Inflammatory macrophage (primary cell): ENCODE results near the gene ZIC1.

ENCODE experiments used
- DNase-seq, 2 donors: peaks; one replicate each; pipeline ENCODE4 v3.0.0-alpha.2; 2020 to 2022

The ZIC1 gene

GRCh38 chr3:147380387-147380951 lies 28.7 kb upstream of the ZIC1 start:
- DNase-seq = no peak

DNA sequence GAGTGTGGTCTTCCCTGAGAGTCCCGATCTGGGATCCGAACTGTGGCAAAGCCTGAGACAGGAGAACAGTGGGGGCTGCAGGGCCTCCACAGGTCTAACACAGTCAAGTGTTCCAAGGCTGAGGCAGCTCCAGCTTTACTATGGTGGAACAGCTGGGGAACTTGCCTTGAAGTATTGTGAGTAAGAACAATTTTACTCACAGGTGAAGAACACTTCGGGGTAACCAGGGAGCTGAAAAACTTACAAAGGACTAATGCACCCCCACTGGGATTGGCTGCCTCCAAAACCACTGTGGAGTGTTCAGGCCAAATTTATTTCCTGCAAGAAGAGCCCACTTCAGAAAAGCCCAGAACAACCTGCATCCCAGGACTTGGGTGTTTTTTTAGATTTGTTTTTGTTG lies 28.2 kb upstream of the ZIC1 start:
- no peak for DNase-seq

GRCh38 chr3:147381596-147381995 lies 27.6 kb upstream of the ZIC1 start:
- DNase-seq = no peak

DNA sequence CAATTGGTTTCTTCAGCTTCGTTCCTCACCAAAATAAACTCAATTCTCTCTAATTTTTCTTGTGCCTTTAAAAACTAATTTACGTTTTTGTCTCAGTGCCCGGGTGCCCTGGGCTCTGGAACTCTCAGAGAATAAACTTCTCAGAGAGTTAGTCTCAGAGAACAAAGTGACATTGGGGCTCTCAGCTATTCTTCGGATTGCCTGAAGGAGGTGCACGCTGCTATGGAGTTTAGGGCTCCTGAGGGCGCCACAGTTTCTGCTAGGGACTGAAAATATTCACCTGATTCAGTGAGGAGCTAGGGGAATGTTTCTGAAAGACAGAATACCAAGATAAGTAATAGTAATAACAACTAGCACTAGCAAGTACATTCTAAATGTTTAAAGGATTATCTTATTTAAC lies 25.5 kb upstream of the ZIC1 start:
- no peak for DNase-seq

- no peak for DNase-seq
Measured at GRCh38 chr3:147384210-147385058, 24.7 kb upstream of the ZIC1 start.

DNA sequence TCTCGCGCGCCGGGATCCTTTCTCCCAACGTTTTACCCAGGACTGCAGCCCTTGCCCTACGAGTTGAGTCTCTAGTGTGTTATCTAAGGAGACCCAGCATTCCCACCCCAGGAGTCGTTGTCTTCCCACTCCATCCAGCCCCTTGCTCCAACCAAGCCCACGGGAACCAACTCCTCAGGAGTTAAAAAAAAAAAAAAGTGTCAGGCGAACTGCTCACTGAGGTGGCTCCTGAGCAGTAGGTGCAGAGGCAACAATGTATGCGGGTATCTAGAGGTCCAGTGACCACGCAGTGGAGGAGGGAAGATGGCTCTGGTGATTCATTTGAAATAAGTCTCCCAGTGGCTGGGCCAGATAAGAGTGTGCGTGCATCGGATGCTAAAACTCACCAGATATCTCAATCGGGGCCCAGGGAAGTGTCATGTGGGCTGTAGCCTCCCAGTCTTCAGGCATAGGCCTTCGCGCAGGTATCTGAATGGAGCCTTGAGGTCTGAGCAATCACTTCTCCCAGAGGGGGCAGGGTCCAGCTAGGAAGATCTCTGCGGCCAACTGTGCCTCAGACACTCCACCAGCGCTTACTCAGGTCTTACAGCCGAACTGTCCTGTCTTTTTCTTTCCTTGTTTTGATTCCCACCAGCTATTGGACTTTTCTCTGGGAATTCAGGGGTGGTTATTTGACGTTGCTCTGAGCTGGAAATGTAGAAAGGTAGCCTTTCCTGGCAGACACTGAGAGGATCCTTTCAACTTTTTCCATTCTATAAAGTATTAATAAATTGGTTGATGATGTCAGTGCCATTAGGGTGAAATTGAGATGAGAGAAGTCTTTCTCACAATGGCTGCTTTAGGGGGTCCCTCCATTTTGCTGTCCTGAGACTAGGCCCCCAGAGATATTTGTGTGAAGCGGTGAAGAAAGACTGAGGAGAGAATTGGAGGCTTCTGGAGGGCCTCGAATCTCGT lies 23.8 kb upstream of the ZIC1 start:
- no peak for DNase-seq

DNA sequence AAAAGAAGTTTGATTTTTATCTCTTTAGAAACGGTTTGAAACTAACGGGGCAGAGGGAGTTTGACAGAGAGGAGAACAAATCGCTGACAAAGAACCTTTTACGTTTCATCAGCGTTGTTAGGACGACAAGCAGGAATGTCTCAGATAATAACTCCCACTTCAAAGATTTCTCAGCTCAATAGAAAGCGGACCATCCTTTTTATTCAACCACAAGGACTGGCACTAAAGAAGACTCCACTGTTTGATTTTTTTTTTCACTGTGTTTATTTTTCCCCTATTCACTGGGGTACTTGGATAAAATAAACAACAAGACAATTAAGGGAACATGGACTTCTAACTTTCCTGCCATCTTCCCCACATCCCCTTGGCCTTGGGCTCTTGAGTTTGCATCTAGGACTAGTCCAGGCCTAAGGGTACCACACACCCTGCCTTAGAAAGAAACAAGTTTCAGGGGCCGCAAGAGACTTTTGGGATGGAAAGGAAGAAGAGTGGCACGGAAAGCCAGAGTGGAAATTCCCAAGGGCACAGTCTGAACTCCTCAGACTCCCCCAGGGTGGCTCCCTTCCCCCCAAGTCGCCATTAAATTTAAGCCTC lies 21.8 kb upstream of the ZIC1 start:
- no peak for DNase-seq

GRCh38 chr3:147387885-147388699 lies 21.1 kb upstream of the ZIC1 start:
- no peak for DNase-seq

DNA sequence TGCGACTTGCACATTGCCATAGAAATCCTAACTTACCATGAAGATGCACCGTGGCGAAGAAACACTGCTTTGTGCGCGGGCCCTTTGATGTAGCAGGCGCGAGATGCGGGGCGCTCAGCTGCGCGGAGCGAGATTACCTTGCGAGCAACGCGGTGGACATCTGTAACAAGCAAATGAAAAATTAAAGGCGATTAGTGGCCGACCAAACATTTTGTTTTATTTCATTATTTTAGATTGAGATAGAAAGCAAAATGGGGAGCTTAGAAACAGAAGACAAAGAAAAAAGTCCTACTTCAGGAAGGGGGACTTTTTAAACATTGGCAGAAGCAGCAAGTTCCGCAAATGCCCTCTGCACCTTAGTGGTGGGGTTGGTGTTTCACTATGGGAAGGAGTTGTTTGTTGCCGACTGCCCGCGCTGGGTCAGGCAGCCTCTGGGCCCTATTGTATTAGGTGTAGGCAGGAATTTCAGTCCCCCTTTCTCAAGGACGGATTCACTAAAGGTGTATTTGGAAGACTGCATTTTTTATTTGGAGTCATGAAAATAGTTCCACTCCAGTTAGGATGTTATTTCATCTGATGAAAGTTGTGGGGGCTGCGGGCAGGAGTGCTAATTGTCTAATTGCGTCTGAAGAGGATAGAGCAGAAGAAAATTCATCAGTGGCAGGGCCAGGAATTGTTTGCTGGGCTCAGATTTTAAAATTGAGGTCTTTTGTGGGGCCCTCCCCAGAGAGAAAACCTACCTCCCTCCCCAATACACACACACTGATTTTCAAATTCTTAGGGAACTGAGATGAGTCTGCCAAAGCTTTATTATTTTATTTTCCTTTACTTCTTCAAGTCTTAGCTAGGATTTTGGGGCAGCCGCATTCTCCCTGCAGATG lies 20.2 kb upstream of the ZIC1 start:
- no peak for DNase-seq

DNA sequence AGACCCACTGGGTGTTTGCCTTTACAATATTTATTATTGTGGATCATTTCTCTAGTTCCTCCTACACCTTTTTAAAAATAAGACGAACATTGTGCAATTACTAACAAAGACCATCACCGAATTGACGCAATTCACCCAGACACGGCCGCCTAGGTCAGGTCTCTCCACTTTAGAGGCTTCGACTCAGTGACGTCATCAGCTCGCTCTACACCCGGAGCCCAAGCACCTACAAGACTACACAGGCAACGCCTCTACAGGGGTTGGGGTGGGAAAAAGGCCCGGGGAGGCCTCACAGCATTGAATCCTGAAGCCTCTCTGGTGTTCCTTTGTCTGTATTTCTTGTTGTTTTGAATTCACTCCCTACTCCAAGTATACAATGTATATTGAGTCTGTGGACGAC lies 19.4 kb upstream of the ZIC1 start:
- DNase-seq = no peak

DNA sequence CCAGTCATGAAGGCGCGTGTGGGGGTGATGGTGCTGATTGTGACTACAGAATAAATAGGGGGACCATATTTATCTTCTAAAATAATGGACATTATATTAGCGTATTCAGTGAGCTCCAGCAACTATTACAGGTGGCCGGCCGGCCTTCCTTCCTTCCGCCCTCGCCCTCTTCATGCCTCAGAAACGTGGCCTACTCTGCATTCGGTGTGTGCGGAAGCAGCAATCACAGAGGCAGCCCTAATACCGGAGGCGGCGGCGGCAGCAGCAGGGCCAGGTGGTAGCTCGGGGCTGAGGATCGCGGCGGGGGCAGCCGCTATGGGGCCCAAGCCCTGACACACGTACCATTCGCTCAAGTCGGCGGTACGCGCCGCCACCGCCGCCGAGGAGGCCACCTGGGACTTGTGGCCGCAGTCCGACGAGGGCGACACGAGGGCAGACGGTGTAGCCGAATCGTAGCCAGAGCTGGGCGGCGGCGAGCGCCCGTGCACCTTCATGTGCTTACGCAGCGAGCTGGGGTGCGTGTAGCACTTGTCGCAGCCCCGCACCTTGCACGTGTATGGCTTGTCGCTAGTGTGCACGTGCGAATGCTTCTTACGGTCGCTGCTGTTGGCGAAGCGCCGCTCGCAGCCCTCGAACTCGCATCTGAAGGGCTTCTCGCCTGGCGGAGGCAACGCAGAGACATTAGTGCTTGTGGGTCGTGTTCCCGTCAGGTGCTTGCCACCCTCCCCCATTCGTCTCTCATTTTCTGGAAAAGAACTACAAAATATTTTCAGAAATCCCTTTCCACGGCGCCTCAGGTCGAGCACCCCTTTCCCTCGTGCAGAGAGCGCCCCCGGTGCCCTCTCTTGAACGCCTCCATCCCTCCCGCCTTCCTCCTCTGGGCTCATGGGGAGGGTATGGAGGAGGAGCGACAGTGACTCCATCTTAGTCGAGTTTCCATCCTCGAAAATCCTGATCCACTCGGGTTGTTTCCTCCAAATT lies 18.3 kb upstream of the ZIC1 start:
- DNase-seq = no peak

DNA sequence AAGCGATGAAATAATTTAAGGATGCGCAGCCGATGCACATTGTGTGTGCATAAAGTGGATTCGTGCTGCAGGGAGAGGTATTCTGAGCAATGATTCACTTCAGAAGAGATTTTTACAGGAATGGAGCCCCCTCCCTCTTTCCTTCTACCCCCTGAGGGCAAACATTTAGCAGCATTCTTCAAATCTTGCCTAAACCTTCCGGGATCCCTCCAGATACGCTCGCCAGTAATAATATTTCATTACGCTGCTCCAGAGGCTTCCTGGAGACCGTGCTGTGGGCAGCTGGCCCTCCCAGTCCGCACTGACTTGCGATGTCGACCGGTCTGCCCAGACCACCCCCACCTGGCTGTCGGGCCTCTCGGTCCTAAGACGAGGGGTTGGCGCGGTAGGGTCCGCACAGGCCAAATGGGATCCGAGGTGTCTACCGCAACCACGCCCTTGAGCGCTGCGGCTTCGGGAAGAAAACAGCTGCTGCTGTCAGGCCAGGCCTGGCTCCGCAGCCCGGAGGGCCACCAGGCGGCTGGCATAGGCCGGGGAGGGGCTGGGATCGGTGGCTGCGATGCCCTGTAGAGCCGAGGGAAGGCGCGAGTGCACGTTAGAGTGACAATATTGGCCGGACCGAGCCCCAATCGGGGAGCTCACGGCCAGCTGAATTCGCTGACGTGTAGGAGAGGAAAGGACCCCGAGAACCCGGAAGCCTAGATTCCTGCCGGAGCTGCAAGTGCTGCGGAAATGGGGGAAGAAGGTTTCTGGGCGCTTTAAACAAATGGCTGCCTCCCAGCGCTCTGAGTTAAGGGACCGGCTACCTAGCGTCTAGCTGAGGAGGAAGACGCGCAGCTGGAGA lies 17.2 kb upstream of the ZIC1 start:
- DNase-seq = no peak

DNA sequence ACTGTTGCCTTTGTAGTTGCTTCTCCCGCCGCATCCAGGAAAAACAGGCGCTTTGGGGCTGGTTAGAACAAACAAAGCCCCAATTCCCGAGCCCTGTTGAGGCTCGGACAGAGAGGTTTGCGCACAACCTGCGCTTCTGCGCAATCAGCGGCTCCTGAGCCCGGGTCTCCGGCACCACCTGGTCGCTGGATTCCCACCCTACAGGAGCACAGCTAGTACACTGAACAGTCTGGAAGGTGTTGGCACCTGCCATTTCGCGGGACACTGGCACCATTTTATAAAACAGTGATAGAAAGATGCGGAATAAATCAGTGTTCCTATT lies 16.6 kb upstream of the ZIC1 start:
- no peak for DNase-seq

GRCh38 chr3:147393261-147393942 lies 15.8 kb upstream of the ZIC1 start:
- no peak for DNase-seq

GRCh38 chr3:147393943-147394883 lies 15.0 kb upstream of the ZIC1 start:
- DNase-seq = no peak

GRCh38 chr3:147394884-147395225 lies 14.3 kb upstream of the ZIC1 start:
- DNase-seq = no peak
